ENCODE results near the gene KLHL40. TPM values are rescaled to one million over a fixed set of nuclear protein-coding genes. Genes with fewer than 3 reads are reported as not detected.

KLHL40 gene
- total RNA-seq, 1 experiment from 2014 or later, result not detected

GRCh38 chr3:42696356-42697288 is 11.3 kb downstream of the KLHL40 start:
- in situ Hi-C loops (cut with HindIII; ENCODE audit: low pct_unique_long_range_greater_than_20kb, low sequenced_read_pairs), result no loop called here
- no peaks in the 10 kb centered on the region for H3K36me3 ChIP-seq (ENCODE audit: control insufficient read depth, insufficient read depth, low read length)
- ChIA-PET POLR2A (no interaction called here), CTCF (no interaction called here)
- DNase-seq (ENCODE audit: low read depth, low spot score) (no peak), ATAC-seq (no peak)
- no TSS peak for BruUV-seq (replicated peaks)
- no peak for TF ChIP-seq TCF7L2 (IDR thresholded peaks at IDR 0.05; ENCODE audit: low read depth, low read length)
- TF ChIP-seq, protein P1, sequence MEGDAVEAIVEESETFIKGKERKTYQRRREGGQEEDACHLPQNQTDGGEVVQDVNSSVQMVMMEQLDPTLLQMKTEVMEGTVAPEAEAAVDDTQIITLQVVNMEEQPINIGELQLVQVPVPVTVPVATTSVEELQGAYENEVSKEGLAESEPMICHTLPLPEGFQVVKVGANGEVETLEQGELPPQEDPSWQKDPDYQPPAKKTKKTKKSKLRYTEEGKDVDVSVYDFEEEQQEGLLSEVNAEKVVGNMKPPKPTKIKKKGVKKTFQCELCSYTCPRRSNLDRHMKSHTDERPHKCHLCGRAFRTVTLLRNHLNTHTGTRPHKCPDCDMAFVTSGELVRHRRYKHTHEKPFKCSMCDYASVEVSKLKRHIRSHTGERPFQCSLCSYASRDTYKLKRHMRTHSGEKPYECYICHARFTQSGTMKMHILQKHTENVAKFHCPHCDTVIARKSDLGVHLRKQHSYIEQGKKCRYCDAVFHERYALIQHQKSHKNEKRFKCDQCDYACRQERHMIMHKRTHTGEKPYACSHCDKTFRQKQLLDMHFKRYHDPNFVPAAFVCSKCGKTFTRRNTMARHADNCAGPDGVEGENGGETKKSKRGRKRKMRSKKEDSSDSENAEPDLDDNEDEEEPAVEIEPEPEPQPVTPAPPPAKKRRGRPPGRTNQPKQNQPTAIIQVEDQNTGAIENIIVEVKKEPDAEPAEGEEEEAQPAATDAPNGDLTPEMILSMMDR (IDR thresholded peaks at IDR 0.05), result no peak
- TF ChIP-seq, protein P2, sequence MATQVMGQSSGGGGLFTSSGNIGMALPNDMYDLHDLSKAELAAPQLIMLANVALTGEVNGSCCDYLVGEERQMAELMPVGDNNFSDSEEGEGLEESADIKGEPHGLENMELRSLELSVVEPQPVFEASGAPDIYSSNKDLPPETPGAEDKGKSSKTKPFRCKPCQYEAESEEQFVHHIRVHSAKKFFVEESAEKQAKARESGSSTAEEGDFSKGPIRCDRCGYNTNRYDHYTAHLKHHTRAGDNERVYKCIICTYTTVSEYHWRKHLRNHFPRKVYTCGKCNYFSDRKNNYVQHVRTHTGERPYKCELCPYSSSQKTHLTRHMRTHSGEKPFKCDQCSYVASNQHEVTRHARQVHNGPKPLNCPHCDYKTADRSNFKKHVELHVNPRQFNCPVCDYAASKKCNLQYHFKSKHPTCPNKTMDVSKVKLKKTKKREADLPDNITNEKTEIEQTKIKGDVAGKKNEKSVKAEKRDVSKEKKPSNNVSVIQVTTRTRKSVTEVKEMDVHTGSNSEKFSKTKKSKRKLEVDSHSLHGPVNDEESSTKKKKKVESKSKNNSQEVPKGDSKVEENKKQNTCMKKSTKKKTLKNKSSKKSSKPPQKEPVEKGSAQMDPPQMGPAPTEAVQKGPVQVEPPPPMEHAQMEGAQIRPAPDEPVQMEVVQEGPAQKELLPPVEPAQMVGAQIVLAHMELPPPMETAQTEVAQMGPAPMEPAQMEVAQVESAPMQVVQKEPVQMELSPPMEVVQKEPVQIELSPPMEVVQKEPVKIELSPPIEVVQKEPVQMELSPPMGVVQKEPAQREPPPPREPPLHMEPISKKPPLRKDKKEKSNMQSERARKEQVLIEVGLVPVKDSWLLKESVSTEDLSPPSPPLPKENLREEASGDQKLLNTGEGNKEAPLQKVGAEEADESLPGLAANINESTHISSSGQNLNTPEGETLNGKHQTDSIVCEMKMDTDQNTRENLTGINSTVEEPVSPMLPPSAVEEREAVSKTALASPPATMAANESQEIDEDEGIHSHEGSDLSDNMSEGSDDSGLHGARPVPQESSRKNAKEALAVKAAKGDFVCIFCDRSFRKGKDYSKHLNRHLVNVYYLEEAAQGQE (IDR thresholded peaks at IDR 0.05; ENCODE audit: insufficient read depth in 1 of 2, low read depth in 2 of 2, low read length in 1 of 2), result no peak
- TF ChIP-seq POLR2AphosphoS5 (IDR thresholded peaks at IDR 0.05; ENCODE audit: low read depth, low read length), result no peak
- TF ChIP-seq SIN3A (IDR thresholded peaks at IDR 0.05; ENCODE audit: borderline replicate concordance, insufficient read depth, low read depth, low read length), result no peak
- H3K27me3 ChIP-seq (ENCODE audit: control insufficient read depth, insufficient read depth, low read length), result no peaks in the 10 kb centered on the region
- no peak overlapping the region for H3K27ac ChIP-seq (ENCODE audit: low read length)
- H3K9me3 ChIP-seq (ENCODE audit: control insufficient read depth, insufficient read depth, low read depth, low read length), result no peaks in the 10 kb centered on the region
- no peaks in the 10 kb centered on the region for H3K4me1 ChIP-seq (ENCODE audit: control insufficient read depth, insufficient read depth, low read length)
- no peak overlapping the region for H3K4me3 ChIP-seq (ENCODE audit: low read depth in 2 of 2, low read length in 2 of 2)
- intact Hi-C loops (cut with micrococcal nuclease; ENCODE audit: unreplicated experiment), result no loop called here

- no peak for TF ChIP-seq POLR2AphosphoS5 (IDR thresholded peaks at IDR 0.05; ENCODE audit: low read depth, low read length)
- no TSS peak for BruUV-seq (replicated peaks)
- H3K36me3 ChIP-seq (ENCODE audit: control insufficient read depth, insufficient read depth, low read length), result no peaks in the 10 kb centered on the region
- intact Hi-C loops (cut with micrococcal nuclease; ENCODE audit: unreplicated experiment), result no loop called here
- H3K4me1 ChIP-seq (ENCODE audit: control insufficient read depth, insufficient read depth, low read length), result no peaks in the 10 kb centered on the region
- ChIA-PET POLR2A (no interaction called here), CTCF (no interaction called here)
- in situ Hi-C loops (cut with HindIII; ENCODE audit: low pct_unique_long_range_greater_than_20kb, low sequenced_read_pairs), result no loop called here
- no peaks in the 10 kb centered on the region for H3K27me3 ChIP-seq (ENCODE audit: control insufficient read depth, insufficient read depth, low read length)
- no peak for ATAC-seq
- DNase-seq (ENCODE audit: low read depth, low spot score), result no peak
- H3K9me3 ChIP-seq (ENCODE audit: control insufficient read depth, insufficient read depth, low read depth, low read length), result no peaks in the 10 kb centered on the region
- H3K27ac ChIP-seq (ENCODE audit: low read length), result no peak overlapping the region
- H3K4me3 ChIP-seq (ENCODE audit: low read depth in 2 of 2, low read length in 2 of 2), result no peak overlapping the region
Measured at GRCh38 chr3:42697289-42698051, 12.1 kb downstream of the KLHL40 start.

All from Panc1 (cell line).